ENCODE measurements around the gene RASL10A. TPM values are rescaled to one million over a fixed set of nuclear protein-coding genes. Genes with fewer than 3 reads are reported as not detected.

RASL10A gene
- total RNA-seq, 1 experiment from 2014 or later = 1.1 TPM

DNA sequence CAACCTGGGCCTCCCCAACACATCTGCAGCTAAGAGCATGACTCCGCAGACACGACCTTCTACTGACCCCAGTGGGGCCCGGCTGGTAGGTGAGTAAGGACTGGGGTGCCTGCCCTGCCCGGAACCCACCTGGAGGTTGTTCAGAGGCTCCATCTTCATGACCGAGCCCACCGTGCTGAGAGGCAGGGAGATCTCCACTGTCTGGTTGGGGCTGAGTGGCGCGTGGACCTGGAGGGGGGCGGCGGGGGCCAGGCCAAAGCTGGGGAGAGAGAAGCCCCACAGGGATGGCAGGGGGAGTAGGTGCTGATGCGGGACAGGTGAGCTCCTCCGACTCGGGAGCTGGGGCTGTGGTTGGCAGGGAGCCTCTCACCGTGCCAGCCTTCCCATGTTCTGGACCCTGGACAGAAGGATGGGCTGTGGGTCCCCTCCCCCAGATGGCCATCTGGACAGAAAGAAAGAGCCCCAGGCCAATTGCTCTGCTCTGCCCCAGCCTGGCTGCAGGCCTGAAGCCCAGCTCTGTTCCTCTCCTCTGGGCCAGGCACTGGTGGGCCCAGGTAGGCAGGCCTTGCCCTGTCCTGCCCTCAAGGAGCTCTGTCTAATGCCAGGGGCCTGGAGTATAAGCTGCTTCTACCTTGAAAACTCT is 16.3 kb upstream of the RASL10A start:
- peaks cover 1% of the 10 kb centered on the region for H3K36me3 ChIP-seq (ENCODE audit: control insufficient read depth, insufficient read depth, low read length)

GRCh38 chr22:29331213-29331612 is 15.7 kb upstream of the RASL10A start:
- no peak for DNase-seq
- ChIA-PET POLR2A (no interaction called here), CTCF (no interaction called here)
- no peaks in the 10 kb centered on the region for H3K9me3 ChIP-seq
- no peaks in the 10 kb centered on the region for H3K27me3 ChIP-seq (replicated peaks; ENCODE audit: control insufficient read depth, insufficient read depth, low read length)
- intact Hi-C loops (cut with micrococcal nuclease; ENCODE audit: unreplicated experiment) = no loop called here
- peaks cover 14% of the 10 kb centered on the region for H3K36me3 Mint-ChIP-seq (ENCODE audit: insufficient read depth, unreplicated experiment)
- no peaks in the 10 kb centered on the region for H3K4me1 ChIP-seq
- no peak overlapping the region for H3K27ac Mint-ChIP-seq (ENCODE audit: unreplicated experiment)
- TF ChIP-seq, protein P1, sequence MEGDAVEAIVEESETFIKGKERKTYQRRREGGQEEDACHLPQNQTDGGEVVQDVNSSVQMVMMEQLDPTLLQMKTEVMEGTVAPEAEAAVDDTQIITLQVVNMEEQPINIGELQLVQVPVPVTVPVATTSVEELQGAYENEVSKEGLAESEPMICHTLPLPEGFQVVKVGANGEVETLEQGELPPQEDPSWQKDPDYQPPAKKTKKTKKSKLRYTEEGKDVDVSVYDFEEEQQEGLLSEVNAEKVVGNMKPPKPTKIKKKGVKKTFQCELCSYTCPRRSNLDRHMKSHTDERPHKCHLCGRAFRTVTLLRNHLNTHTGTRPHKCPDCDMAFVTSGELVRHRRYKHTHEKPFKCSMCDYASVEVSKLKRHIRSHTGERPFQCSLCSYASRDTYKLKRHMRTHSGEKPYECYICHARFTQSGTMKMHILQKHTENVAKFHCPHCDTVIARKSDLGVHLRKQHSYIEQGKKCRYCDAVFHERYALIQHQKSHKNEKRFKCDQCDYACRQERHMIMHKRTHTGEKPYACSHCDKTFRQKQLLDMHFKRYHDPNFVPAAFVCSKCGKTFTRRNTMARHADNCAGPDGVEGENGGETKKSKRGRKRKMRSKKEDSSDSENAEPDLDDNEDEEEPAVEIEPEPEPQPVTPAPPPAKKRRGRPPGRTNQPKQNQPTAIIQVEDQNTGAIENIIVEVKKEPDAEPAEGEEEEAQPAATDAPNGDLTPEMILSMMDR (IDR thresholded peaks at IDR 0.05; ENCODE audit: insufficient read depth in 1 of 2, low read depth in 1 of 2, low read length in 1 of 2, severe bottlenecking in 1 of 2, unreplicated experiment in 1 of 2) = no peak
- no peaks in the 10 kb centered on the region for H3K27me3 Mint-ChIP-seq (ENCODE audit: insufficient read depth, unreplicated experiment)
- H3K9me3 Mint-ChIP-seq (ENCODE audit: unreplicated experiment) = no peaks in the 10 kb centered on the region
- no TSS peak for BruUV-seq (replicated peaks)
- no peaks in the 10 kb centered on the region for H3K4me1 Mint-ChIP-seq (ENCODE audit: low read depth, unreplicated experiment)
- H3K36me3 ChIP-seq (ENCODE audit: control insufficient read depth, insufficient read depth, low read length) = peaks cover 1% of the 10 kb centered on the region
- no peak overlapping the region for H3K4me3 Mint-ChIP-seq (ENCODE audit: unreplicated experiment)
- H3K4me3 ChIP-seq (ENCODE audit: low read depth, low read length) = no peak overlapping the region

More for the DNA sequence above, 16.3 kb upstream of the RASL10A start:
- CTCF ChIA-PET = no interaction called here
- Histone ChIP-seq H3K9me3 (no peaks in the 10 kb centered on the region), H3K4me3 (ENCODE audit: low read depth, low read length) (no peak overlapping the region), H3K4me1 (no peaks in the 10 kb centered on the region), H3K27me3 (replicated peaks; ENCODE audit: control insufficient read depth, insufficient read depth, low read length) (no peaks in the 10 kb centered on the region)
- TF ChIP-seq, protein P1 (IDR thresholded peaks at IDR 0.05; ENCODE audit: insufficient read depth in 1 of 2, low read depth in 1 of 2, low read length in 1 of 2, severe bottlenecking in 1 of 2, unreplicated experiment in 1 of 2) = no peak
- POLR2A ChIA-PET = no interaction called here
- no peak for DNase-seq
- BruUV-seq (replicated peaks) = no TSS peak
- Mint-ChIP-seq H3K27ac (ENCODE audit: unreplicated experiment) (no peak overlapping the region), H3K27me3 (ENCODE audit: insufficient read depth, unreplicated experiment) (no peaks in the 10 kb centered on the region), H3K36me3 (ENCODE audit: insufficient read depth, unreplicated experiment) (peaks cover 14% of the 10 kb centered on the region), H3K4me1 (ENCODE audit: low read depth, unreplicated experiment) (no peaks in the 10 kb centered on the region), H3K9me3 (ENCODE audit: unreplicated experiment) (no peaks in the 10 kb centered on the region), H3K4me3 (ENCODE audit: unreplicated experiment) (no peak overlapping the region)
- intact Hi-C loops (cut with micrococcal nuclease; ENCODE audit: unreplicated experiment) = no loop called here

DNA sequence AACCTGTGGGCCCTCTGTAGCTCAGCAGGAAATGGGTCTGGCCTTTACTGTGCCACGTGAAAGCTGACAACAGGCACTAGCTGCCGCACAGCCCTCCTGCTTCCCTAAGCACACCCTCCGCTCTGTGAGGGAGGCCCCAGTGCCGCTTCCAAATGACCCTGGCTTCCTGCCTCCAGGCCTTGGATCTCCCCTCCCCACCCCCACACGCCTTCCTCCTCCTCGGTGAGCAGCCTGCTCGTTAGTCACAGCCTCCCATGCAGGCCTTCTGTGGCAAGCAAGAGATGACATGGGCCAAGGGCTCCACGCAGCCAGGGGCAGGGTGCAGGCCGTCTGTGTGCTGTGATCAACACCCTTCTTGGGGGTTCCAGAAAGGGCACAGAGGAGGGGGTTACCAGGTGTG is 15.3 kb upstream of the RASL10A start:
- no peaks in the 10 kb centered on the region; the same call in none of the 2 replicates for H3K36me3 ChIP-seq (ENCODE audit: control insufficient read depth, insufficient read depth, low read length)
- DNase-seq = no peak
- ChIA-PET POLR2A (no interaction called here), CTCF (no interaction called here)
- Mint-ChIP-seq H3K9me3 (ENCODE audit: unreplicated experiment) (no peaks in the 10 kb centered on the region), H3K27ac (ENCODE audit: unreplicated experiment) (no peak overlapping the region), H3K4me3 (ENCODE audit: unreplicated experiment) (no peak overlapping the region), H3K4me1 (ENCODE audit: low read depth, unreplicated experiment) (no peaks in the 10 kb centered on the region), H3K27me3 (ENCODE audit: insufficient read depth, unreplicated experiment) (no peaks in the 10 kb centered on the region), H3K36me3 (ENCODE audit: insufficient read depth, unreplicated experiment) (peaks cover 14% of the 10 kb centered on the region)
- H3K4me1 ChIP-seq = no peaks in the 10 kb centered on the region
- intact Hi-C loops (cut with micrococcal nuclease; ENCODE audit: unreplicated experiment) = no loop called here
- no peak overlapping the region for H3K4me3 ChIP-seq (ENCODE audit: low read depth, low read length)
- H3K27me3 ChIP-seq (replicated peaks; ENCODE audit: control insufficient read depth, insufficient read depth, low read length) = no peaks in the 10 kb centered on the region
- TF ChIP-seq, protein P1 (IDR thresholded peaks at IDR 0.05; ENCODE audit: insufficient read depth in 1 of 2, low read depth in 1 of 2, low read length in 1 of 2, severe bottlenecking in 1 of 2, unreplicated experiment in 1 of 2) = no peak
- BruUV-seq (replicated peaks) = no TSS peak
- H3K9me3 ChIP-seq = no peaks in the 10 kb centered on the region

Data from Caco-2 (cell line).